Activated CD8-positive, alpha-beta memory T cell treated with anti-CD3 and anti-CD28 coated beads, Interleukin-2, amount 50 U/mL, for 1 hour (primary cell): Measurements from ENCODE around the gene C2CD4B.

Experiments used
- DNase-seq: peaks from one replicate; pipeline ENCODE4 v3.0.0-alpha.2; 2020; ENCODE audit errors: extremely low read depth

Gene C2CD4B

GRCh38 chr15:62147551-62147950 is 17.5 kb downstream of the C2CD4B start:
- no peak for DNase-seq

DNA sequence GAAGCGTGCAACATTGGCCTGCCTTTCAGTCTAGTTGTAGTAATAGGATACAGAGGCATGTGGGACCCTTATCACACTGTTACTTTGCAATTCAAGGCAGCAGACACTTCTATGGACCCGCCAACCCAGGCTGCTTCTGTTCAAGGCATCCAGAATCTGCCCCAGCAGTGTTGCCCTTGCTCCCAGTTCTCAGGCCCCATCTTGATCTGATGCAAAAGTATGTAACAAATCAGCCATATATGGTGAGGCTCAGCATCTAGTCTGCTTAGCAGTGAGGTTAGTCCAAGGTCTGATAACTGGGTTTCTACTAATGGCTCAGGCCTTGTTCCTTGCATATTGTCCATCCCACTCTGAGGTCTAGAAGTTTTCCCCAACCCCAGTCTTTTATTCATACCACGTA is 17.9 kb downstream of the C2CD4B start:
- no peak for DNase-seq

DNA sequence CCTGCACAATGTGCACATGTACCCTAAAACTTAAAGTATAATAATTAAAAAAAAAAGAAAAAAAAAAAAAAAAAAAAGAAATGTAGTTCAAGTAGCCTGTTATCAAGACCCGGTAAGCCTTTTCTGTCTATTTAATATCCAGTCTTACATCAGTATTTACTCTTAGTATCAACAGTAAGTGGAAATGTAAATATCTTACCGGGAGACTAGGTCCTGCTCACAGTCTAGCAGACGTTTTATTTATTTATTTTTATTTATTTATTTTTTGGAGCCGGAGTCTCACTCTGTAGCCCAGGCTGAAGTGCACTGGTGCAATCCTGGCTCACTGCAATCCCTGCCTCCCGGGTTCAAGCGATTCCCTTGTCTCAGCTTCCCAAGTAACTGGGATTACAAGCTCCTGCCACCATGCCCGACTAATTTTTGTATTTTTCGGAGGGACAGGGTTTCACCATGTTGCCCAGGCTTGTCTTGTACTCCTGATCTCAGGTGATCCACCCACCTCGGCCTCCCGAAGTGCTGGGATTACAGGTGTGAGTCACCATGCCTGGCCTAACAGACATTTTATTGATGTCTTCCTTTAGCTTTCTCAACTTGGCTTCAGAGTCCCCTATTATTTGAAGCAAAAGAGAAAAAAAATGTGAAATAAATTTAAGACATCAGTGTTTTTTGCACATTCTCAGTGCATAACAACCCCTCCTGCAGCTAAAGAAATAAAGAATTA is 19.9 kb downstream of the C2CD4B start:
- no peak for DNase-seq

DNA sequence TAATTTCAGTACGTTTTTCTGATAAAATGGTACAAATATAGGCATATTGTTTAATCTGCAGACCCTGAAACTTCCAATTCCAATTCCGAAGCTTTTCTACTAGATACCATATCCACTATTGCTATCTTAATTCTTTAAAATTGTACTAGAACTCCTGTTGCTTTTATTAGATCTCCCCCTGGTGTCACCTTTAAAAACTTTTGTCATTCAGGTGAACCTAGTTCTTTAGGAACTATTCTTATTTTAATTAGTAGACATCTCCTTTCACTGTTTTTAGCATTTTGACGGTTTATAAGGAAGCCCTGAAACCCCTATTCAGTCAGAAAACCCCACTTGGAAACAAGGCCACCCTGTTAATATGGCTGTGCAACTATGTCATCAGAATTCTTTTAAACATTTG is 22.3 kb downstream of the C2CD4B start:
- DNase-seq: no peak

- DNase-seq: no peak
These were observed 23.2 kb downstream of the C2CD4B start for GRCh38 chr15:62141643-62142588.

GRCh38 chr15:62141200-62141599 is 23.9 kb downstream of the C2CD4B start:
- no peak for DNase-seq

- no peak for DNase-seq
These were observed 27.0 kb downstream of the C2CD4B start for GRCh38 chr15:62138124-62138523.

GRCh38 chr15:62136911-62137865 is 27.9 kb downstream of the C2CD4B start:
- no peak for DNase-seq

GRCh38 chr15:62135532-62136134 is 29.5 kb downstream of the C2CD4B start:
- DNase-seq: no peak

- no peak for DNase-seq
These were observed 31.9 kb downstream of the C2CD4B start for GRCh38 chr15:62133141-62133540.

DNA sequence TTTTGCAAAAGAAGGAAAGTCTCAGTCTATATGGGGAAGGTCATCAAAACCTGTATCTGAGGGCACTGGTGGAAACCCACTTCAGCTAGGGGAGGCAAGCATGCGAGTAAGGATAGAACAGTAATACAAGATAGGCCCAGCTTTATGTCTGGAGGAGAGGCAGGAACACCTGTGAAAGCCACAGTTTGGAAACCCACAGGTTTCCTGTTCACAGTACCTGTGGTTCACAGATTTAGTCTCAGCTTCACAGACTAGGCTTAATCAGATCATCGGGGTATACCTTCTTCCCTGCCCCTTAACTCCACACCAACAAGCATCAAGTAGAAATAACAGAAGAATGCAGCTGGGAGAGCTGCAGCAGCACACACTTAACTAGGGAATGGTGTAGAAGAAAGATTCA is 36.2 kb downstream of the C2CD4B start:
- DNase-seq: no peak

DNA sequence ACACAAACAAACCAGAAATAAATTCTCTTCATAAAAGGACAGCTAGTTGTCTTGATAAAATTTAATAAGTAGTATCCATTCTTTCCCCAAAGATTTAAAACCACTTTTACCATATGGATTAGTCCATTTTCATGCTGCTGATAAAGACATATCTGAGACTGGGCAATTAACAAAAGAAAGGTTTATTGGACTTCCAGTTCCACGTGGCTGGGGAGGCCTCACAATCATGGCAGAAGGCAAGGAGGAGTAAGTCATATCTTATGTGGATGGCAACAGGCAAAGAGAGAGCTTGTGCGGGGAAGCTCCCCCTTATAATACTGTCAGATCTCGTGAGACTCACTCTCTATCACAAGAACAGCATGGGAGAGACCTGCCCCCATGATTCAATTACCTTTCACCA is 38.7 kb downstream of the C2CD4B start:
- no peak for DNase-seq

- DNase-seq: no peak
These were observed 39.3 kb downstream of the C2CD4B start for GRCh38 chr15:62125773-62126172.

GRCh38 chr15:62124973-62125303 is 40.1 kb downstream of the C2CD4B start:
- DNase-seq: no peak

- no peak for DNase-seq
These were observed 40.7 kb downstream of the C2CD4B start for GRCh38 chr15:62124176-62124972.

DNA sequence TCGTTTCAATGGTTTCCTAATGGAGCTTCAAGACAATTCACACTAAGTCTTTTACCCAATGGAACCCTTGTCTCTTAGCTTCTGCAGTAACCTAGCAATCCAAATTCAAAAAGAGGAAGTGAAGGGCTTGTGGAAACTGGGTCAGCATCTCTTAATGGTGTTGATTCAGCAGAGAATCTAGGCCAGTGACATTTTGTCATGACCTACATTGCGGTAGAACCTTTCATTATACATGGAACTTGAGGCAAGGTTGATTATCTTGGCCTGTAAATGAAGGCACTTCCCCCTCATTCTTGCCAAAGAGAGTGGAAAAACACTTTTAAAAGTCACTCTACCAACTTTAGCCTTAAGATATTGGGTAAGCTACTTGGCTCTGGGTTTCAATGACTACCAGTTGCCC is 42.8 kb downstream of the C2CD4B start:
- no peak for DNase-seq

GRCh38 chr15:62121273-62122015 is 43.6 kb downstream of the C2CD4B start:
- no peak for DNase-seq

DNA sequence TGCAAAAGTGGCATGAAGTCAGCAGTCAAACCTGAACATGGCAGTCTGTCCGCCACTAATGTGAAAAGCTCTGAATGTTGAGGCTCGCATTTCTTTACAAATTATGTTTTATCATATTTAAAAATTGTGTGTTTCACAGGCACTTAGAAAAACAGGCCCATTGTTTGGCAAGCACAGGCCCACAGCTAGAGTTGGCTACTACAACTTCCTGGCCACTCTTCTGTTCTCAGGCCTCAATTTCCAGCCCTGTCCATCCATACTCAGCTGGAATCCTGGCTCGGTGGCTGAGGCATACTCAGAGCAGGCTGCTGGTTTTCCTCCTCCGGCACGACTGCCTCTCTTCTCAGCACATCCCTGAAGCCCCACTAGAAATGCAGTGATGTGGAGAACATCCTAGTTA is 44.3 kb downstream of the C2CD4B start:
- DNase-seq: no peak

DNA sequence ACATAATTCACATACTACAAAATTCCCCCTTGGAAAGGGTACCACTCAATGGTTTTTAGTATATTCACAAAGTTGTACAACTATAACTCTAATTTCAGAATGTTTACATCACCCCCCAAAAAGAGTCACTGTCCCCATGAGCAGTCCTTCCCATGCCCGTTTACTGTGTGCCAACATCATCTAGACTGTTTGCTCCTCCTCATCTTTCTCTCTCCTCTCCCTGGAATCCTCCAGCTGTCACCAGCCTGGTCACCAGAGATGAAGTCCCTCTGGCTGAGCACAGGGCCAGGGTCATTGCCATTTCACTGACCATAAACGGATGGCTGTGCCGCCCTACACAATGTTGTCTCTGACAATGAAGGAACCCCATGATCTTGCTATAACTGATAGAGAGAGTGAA is 45.2 kb downstream of the C2CD4B start:
- DNase-seq: no peak

GRCh38 chr15:62119227-62119864 is 45.7 kb downstream of the C2CD4B start:
- no peak for DNase-seq
